Measurements from ENCODE around the gene DDX19B.
"Not testable (repeated sequence)": the region's sequence is repeated elsewhere in the genome, so short reads cannot be mapped to it uniquely, and the experiment has no call there.

The DDX19B gene

DNA sequence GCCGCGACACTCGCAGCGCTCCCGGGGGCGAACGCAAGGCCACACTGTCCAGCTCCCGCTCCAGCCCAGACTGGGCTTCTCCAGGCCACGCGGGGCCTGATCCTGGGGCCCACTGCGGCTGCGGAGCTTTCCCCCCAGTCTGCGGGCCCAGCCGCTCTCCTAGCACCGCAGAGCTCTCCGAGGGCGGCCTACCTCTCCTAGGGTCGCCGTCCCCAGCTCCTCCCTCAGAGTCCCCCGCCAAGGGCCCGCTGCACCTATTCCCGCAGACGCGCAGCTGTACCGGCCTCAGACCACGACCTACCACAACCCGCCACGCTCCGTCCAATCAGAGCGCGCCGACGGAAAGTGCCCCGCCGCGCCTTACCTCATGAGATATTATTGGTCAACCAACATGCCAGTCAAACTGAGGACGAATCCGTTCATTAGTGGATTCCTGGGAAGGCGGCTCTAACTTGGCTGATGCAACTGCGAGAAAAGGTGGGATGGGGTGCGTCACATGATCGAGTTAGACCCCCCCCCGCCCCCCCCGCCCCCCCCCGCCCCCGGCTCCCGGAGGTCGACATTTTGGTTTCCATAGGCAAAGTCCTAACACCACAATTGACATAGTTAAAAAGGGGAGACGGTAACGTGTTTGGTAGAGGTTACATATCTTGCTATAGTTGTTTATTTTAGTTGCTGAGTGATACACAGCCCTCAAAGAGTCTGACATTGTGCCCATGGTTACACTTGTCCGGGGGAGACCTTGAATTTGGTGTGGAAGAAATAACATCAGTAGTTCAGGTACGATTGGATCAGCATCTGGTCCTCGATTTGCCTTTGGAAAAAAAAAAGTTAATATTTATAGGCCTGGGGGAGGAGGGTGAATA is 9.5 kb upstream of the DDX19B start, which contains the start of gene AARS1:
Gene AARS1, minus strand, starts transcription at position 278 of the 866 bp plus-strand sequence. CDS start 6,743 bp downstream, outside the sequence.
- DNase-seq: peak; percentile 98 to 99

DNA sequence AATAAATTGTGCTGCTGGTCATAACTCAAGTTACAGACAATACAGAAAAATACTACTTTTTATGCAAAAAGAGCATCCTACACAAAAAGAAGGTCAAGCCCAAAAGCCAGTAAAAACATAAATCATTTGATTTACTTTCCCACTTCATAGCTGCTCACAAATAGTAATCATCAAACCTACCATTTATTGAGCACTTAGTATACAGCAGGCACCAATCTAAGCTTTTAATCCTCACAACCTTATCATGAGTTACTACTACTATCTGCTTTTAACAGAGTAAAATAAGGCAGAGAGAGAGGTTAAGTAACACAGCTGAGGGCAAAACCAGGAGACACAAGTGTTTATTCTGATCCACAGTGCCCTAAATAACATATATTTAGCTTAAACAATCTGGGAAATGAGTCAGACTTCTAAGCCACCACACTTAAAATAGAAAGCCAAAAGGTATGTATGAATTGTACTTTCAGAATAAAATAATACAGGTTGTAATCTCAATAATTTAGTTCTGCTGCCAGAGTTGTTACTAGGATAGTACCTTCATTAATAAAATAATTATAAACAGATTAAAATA is 8.0 kb upstream of the DDX19B start:
- no peak for DNase-seq

DNA sequence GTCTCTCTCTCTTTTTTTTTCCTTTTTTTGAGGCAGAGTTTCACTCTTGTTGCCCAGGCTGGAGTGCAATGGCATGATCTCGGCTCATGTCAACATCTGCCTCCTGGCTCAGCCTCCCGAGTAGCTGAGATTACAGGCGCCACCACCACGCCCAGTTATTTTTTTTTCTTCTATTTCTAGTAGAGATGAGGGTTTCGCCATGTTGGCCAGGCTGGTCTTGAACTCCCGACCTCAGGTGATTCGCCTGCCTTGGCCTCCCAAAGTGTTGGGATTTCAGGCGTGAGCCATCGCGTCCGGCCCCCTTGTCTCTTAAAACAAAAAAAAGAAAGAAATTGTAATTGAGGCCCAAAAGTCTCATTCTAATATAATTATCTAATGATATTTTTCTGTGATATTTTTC is 6.8 kb upstream of the DDX19B start:
- not testable (repeated sequence) for DNase-seq

DNA sequence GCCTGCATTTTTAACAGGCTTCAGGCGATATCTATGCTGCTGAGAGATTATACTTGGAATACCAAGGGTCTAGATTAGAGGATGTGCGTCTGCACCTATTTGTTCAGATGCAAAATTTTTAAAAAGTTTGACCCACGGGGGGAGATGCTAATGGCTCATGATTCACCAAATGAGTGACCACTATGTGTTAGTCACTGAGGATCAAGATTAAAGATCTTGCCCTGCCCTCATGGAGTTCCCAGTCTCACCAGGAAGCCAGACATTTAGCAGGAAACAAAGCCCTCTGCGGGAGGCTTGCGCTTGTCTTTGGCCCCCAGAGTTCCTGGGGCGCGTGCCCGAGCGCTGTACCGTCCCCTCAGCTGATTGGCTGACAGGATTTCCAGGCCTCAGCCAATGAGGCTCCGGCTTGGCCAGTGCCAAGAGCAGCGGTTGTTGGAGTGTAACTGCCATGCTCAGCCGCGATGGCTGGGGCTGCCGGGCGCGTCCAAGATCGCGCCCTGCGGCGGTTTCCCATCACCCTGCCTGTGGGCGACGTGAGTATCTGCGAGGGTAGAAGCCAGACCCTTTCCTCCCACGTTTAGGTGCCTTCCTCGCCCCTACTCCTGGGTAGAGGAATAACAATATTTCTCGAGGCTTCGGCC is 4.5 kb upstream of the DDX19B start:
- DNase-seq: no peak

DNA sequence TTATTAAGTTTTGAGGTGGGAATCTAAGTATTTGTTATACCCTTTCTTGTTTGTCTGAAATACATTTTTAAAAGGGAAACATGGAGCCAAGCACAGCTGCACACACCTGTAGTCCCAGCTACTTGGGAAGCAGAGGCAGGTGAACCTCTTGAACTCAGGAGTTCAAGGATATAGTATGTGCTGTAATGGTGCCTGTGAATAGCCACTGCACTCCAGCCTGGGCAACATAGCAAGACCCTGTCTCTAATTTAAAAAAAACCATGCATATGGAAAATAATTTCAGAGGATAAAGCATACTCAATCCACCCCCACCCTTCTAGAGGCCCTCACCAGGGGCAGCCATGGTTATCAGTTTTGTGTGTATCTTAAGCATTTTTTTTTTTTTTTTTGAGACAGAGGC is 3.4 kb upstream of the DDX19B start:
- DNase-seq: no peak

DNA sequence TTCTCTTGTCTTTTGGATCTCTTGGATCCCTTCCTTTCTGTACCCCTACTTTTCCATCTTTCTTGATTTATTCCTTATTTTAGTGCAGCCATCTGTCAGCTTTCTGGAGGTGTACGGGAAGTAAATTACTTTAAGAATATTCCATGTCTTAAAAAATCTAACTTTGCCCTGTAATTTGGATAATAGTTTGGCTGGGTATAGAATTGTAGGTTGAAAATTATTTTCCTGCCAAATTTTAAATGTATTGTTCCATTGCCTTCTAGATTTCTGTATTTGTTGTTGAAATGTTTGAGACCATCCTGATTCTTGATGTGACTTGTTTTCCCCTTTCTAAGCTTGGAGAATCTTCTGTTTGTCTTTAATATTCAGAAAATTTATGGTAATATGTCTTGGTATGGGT is 2.1 kb downstream of the DDX19B start:
- DNase-seq: no peak

DNA sequence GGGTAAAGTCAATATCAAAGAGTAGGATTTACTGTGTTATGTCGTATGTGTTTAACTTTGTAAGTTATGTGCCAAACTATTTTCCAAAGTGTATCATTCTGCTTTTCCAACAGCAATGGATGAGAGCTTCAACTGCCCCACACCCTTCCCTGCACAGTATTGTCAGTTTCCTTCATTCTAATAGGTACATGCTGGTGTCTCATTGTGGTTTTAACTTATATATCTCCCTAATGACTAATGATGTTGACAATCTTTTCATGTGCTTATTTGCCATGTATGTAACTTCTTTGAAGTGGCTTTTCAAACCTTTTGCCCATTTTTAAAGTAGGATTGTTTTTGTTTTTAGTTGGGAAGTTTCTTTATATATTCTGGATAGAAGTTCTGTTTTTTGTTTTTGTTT is 3.8 kb downstream of the DDX19B start:
- no peak for DNase-seq

DNA sequence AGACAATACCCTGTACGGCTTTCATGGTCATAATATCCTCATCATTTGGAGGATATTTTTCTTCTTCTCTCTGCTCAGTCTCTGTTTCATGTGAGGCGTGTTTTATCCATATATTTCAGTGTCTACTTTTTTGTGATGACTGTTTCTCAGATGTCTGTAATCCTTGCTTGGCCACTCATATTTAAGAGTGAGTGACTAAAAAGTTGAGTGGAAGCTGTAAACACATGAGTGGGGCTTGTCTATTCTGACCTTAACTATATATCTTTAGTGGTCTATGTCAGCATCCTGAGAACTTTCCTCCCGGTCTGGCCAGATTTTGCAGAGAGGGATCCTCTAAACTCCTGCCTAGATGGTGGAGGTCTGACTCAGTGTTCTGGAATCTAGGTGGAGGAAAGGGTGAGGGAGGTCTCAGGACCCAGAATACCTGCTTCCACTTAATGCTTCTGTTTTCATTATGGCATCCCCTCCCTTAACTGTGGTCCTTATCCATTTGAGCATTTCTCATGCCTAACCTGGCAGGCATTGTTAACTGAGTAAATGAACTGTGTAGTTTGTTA is 6.0 kb downstream of the DDX19B start:
- DNase-seq: no peak

DNA sequence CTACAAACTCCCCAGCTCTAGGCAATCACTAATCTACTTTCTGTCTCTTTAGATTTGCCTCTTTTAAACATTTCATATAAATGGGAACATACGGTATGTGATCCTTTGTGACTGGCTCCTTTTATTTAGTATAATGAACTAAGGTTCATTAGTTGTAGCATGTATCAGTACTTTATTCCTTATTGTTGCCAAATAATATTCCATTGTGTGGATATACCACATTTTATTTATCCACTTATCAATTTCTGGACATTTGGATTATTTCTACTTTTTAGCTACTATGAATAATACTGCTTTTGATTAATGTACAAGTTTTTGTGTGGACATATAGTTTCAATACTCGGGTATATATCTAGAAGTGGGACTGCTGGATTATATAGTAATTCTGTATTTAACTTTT is 7.9 kb downstream of the DDX19B start:
- no peak for DNase-seq

DNA sequence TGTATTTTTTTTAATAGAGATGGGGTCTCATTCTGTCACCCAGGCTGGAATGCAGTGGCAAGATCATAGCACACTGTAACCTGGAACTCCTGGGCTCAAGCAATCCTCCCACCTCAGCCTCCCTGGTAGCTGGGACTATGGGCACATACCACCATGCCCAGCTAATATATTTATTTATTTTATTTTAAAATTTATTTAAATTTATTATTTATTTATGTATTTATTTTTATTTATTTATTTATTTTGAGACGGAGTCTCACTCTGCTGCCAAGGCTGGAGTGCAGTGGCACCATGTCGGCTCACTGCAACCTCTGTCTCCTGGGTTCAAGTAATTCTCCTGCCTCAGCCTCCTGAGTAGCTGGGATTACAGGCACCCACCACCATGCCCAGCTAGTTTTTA is 8.7 kb downstream of the DDX19B start:
- not testable (repeated sequence) for DNase-seq

DNA sequence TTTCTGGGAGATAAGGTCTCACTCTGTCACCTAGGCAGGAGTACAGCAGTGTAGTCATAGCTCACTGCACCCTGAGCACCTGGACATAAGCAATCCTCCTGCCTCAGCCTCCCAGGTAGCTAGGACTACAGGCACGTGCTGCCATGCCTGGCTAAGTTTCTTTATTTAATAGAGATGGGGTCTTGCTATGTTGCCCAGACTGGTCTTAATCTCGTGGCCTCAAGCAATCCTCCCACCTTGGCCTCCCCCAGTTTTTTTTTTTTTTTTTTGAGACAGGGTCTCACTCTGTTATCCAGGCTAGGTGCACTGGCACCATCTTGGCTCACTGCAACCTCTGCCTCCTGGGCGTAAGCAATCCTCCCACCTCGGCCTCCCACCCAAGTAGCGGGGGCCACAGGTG is 21.1 kb downstream of the DDX19B start:
- no peak for DNase-seq

DNA sequence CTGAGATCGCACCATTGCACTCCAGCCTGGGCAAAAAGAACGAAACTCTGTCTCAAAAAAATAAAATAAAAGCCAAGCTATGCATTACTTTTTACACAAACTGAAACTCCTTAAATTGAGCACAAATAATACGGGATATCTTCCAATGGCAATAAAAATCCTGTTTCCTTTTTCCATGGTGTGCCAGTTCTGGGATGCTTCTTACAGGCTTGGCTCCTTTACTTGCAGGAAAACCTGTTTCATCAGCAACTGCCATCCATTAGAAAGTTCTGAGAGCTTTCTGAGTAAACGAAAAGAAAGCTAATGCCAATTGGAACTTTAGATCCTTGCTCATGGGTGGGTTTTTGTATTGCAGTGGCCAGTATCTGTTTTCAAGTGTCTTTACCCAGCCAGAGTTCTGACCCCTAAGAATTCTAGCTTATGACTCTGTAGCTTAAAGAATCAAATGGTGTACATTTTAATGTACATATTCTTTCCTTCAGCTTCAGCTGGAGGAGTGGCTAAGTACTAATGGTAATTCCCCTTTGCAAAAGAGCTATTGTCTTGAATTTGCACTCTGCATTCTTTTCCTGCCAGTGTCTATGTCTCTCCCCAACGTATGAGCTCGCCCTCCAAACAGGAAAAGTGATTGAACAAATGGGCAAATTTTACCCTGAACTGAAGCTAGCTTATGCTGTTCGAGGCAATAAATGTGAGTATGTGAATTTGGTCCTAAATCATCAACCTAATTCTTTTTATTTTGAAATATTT is 26.2 kb downstream of the DDX19B start:
- DNase-seq: no peak

DNA sequence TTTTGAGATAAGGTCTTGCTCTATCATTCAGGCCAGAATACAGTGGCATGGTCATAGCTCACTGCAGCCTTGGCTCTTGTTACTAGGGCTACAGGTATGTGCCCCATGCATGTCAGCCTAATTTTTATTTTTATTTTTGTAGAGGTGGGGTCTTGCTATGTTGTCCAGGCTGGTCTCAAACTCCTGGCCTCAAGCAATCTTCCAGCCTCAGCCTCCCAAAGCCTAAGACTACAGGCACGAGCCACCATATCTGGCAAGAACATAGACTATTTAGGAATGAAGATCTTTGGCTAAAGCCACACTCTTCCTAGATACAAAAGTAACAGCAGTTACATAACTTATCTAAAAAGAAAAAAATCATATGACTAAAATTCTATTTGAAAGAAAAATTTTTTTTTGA is 32.1 kb downstream of the DDX19B start:
- DNase-seq: no peak

DNA sequence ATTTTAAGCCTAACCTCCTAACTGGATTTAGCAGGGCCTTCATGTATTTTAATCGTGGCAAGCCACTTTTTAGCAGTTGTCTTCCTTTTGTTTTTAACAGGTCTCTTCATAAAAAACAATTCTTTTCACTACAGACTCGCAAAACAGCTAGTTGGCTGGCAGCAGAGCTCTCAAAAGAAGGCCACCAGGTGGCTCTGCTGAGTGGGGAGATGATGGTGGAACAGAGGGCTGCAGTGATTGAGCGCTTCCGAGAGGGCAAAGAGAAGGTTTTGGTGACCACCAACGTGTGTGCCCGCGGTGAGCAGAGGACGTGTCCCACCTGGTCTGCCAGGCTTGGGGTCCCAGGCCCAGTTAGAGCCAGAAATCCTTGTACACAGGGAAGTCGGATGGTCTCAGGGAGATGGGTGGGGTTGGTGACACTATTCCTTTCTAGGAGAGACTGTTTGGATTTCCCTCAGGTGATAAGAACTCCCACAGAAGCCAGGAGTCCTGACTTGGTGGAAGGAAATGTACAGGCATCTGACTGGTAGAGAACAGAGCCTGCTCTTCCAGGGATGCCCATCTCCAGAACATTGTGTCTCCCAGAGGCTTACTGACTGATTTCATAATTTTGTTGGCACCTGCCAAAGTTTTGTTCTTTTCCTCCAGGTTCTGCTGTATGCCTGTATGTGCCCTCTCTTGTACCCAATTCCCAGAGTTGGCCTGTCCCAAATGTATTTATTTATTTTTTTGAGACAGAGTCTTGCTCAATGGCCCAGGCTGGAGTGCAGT is 32.8 kb downstream of the DDX19B start:
- peak in 1 of 2 donors; percentile 17 for DNase-seq

DNA sequence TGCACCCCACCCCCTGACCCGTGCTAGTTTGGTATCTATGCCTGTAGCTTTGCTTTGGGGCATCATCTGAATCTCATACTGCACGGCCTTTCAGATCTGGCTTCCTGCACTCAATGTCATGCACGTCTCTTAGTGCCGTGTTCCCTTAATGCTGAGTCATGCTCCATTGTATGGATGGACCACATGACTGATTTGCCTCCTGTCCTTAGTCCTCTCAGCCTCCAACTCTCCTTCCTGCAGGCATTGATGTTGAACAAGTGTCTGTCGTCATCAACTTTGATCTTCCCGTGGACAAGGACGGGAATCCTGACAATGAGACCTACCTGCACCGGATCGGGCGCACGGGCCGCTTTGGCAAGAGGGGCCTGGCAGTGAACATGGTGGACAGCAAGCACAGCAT is 33.7 kb downstream of the DDX19B start:
- not testable (repeated sequence) for DNase-seq

DNA sequence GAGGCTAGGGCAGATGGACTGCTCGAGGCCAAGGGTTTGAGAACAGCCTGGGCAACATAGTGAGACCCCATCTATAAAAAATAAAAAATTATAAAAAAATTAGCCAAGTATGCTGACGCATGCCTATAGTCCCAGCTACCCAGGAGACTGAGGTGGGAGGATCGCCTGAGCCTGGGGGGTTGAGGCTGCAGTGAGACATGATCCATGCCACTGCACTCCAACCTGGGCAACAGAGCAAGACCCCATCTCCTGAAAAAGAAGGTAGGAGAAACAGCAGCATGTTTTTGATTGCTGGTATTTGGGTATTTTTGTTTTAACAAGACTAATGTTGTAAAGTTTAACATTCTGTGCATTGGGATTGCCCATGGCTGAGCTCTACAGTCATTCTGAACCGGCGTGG is 38.8 kb downstream of the DDX19B start:
- DNase-seq: no peak

DNA sequence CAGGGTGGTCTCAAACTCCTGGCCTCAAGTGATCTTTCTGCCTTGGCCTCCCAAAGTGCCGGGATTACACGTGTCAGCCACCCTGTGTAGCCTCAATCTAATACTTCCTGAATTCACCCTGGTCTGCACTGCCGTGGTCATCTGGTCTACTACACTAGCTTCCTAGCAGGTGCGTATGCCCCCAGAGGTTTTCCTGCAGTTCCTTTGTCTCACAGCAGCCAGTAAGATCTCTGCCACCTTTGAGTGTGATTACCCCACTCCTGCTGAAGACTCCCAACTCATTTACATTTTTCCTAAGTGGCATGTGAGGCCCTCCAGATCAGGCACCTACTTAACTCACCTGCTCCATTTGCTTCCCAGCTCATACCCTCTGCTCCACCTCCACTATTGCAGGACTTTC is 42.6 kb downstream of the DDX19B start:
- no peak for DNase-seq

DNA sequence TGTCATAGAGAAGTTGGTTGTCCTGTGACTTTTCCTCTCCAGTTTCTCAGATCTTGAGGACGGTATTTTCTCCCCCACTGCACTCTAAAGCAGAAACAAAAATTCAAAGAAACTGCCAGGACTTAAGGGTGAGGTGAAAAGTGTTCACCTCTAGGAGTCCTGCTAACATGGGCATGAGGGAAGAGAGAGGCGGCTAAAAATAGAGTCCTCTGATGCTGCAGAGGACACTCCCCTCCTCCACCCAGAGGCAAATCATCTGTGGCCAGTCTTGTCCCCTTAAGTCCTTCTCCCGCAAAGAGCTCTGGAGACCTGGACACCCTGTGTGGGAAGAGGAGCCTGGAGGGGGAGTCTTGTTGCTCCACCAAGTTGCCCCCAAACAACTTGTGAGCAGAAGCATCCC is 43.0 kb downstream of the DDX19B start:
- no peak for DNase-seq

DNA sequence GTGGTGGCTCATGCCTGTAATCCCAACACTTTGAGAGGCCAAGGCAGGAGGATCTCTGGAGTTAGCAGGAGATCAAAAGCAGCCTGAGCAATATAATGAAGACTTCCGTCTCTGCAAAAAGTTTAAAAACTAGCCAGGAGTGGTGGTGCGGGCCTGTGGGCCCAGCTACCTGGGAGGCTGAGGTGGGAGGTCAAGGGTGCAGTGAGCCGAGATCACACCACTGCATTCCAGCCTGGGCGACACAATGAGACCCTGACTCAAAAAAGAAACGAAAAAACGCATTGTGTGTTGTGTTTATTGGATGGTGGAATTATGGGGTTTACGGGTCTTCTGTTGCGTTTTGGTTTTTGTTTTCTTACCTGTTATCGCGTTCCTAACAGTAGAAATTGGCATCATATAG is 46.9 kb downstream of the DDX19B start:
- DNase-seq: no peak

DNA sequence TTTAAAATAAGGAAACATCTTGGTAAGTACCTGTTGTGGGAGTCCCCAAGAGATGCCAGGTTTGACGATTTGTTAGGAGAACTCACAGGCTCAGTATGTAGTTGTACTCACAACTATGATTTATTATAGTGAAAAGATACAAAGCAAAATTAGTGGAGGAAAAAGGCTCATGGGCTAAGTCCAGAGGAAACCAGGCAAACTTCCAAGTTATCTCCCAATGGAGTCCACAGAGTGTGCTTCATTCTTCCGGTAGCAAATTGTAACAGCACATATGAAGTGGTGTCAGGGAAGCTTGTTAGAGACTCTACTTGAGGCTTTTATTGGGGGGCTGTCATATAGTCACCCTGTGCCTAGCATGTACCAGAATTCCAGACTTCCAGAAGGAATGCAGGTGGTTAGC is 50.0 kb downstream of the DDX19B start:
- DNase-seq: no peak

DNA sequence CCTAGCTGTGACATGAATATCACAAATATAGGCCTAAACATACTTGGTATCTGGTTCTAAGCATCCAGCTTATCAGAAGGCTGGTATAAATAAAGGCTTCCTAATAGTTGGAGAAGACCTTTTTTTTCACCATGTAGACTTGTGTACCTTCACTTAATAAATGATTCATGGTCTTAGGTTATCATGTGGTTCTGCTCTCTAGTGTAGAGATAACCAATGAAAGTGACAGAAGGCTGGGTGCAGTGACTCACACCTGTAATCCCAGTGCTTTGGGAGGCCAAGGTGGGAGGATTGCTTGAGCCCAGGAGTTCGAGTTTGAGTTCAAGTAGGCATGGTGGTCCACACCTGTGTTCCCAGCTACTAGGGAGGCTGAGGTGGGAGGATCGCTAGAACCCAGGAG is 50.8 kb downstream of the DDX19B start:
- no peak for DNase-seq

DNA sequence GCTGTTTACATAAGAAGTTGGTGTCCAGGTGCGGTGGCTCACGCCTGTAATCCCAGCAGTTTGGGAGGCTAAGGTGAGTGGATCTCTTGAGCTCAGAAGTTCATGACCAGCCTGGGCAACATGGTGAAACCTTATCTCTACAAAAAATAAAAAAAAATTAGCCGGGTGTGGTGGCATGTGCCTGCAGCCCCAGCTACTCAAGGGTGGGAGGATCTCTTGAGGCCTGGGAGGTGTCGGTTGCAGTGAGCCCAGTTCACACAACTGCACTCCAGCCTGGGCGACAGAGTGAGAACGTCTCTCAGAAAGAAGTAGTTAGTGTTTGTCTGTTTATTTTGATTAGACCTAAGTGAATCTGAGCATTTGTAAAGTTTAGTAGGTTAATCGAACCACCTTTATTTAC is 60.6 kb downstream of the DDX19B start:
- DNase-seq: no peak

Data from CD4-positive, alpha-beta T cell treated with Interleukin-4 for 1 hour (primary cell).